PC-9 (cell line): Measurements from ENCODE around the gene CAND1. TPM values are rescaled to one million over a fixed set of nuclear protein-coding genes. Genes with fewer than 3 reads are reported as not detected.

Source experiments
- BruUV-seq: library from RNA; stranded (reverse); fragments of 400-500 nt; replicated peaks from 2 replicates; lab custom pipeline; 2021; lab: Mats Ljungman, UMichigan
- CTCF ChIA-PET: fragments of 300-600 bp; sonication (Branson Sonifier 250); formaldehyde crosslinking; loops from one replicate; lab custom pipeline; 2022; ENCODE audit warnings: antibody characterized with exemption; lab: Charles Lee
- POLR2A ChIA-PET: fragments of 300-600 bp; sonication (Branson Sonifier 250); formaldehyde crosslinking; loops from one replicate; lab custom pipeline; 2022; ENCODE audit warnings: antibody characterized with exemption; ENCODE audit not compliant: unreplicated experiment; lab: Charles Lee
- DNase-seq, 2 experiments: peaks; one replicate each; pipeline versions ENCODE4 v3.0.0 to v3.0.0-alpha.2; 2015 to 2022; ENCODE audit warnings: mixed read lengths in 1 of 2
- H2AFZ ChIP-seq: fragments of 200-600 bp; sonication (generic); 2 replicates; pipeline ENCODE4 v1.8.1; 2017; ENCODE audit warnings: antibody characterized with exemption
- H3F3A ChIP-seq: fragments of 200-600 bp; sonication (generic); 2 replicates; pipeline ENCODE4 v1.8.1; 2017; ENCODE audit warnings: antibody characterized with exemption, mild to moderate bottlenecking, low read depth; ENCODE audit not compliant: insufficient read depth
- H3K27ac ChIP-seq: fragments of 200-600 bp; sonication (generic); 2 replicates; pipeline ENCODE4 v1.6.1; 2016; ENCODE audit warnings: mixed run types
- H3K27me3 ChIP-seq: fragments of 200-600 bp; sonication (generic); 2 replicates; pipeline ENCODE4 v1.6.1; 2016; ENCODE audit warnings: low read depth, mixed run types; ENCODE audit not compliant: insufficient read depth
- H3K36me3 ChIP-seq: fragments of 200-600 bp; sonication (generic); 2 replicates; pipeline ENCODE4 v1.6.1; 2016; ENCODE audit warnings: low read depth, mixed run types
- H3K4me1 ChIP-seq: fragments of 200-600 bp; sonication (generic); replicated peaks from 2 replicates; pipeline ENCODE4 v1.6.1; 2016; ENCODE audit warnings: mixed run types; ENCODE audit not compliant: insufficient read depth
- H3K4me2 ChIP-seq: fragments of 200-600 bp; sonication (generic); 2 replicates; pipeline ENCODE4 v1.6.1; 2017; ENCODE audit warnings: mixed run types
- H3K4me3 ChIP-seq: fragments of 200-600 bp; sonication (generic); 2 replicates; pipeline ENCODE4 v1.6.1; 2016; ENCODE audit warnings: mixed run types
- H3K79me2 ChIP-seq: fragments of 200-600 bp; sonication (generic); 2 replicates; pipeline ENCODE4 v1.6.1; 2017; ENCODE audit warnings: low read depth, mixed run types
- H3K9me2 ChIP-seq: fragments of 200-600 bp; sonication (generic); 2 replicates; pipeline ENCODE4 v1.8.1; 2017; ENCODE audit warnings: mild to moderate bottlenecking; ENCODE audit not compliant: insufficient read depth
- H3K9me3 ChIP-seq: fragments of 200-600 bp; sonication (generic); 2 replicates; pipeline ENCODE4 v1.8.1; 2016; ENCODE audit warnings: low read depth; ENCODE audit not compliant: insufficient read depth
- H4K20me1 ChIP-seq: fragments of 200-600 bp; sonication (generic); 2 replicates; pipeline ENCODE4 v1.8.1; 2017; ENCODE audit not compliant: insufficient read depth
- CTCF ChIP-seq: fragments of 200-600 bp; sonication (generic); conservative IDR thresholded peaks from 2 replicates; pipeline ENCODE4 v1.6.1; 2017; ENCODE audit warnings: mixed run types, antibody characterized with exemption, mild to moderate bottlenecking, moderate library complexity
- EZH2 ChIP-seq: fragments of 200-600 bp; sonication (generic); IDR thresholded peaks from 2 replicates; pipeline ENCODE4 v1.8.0; 2017; ENCODE audit warnings: antibody characterized with exemption, low read depth
- intact Hi-C: fragments of 100-400 bp; cut with micrococcal nuclease; formaldehyde crosslinking; loops from one replicate; pipeline ENCODE4 v1.10.0; 2022; ENCODE audit not compliant: unreplicated experiment
- total RNA-seq: library from RNA; stranded (reverse); gene quantifications from 2 replicates; pipeline ENCODE4 v1.2.3, GENCODE V29; 2021

The CAND1 gene
- total RNA-seq, 1 experiment from 2014 or later = 169 TPM

DNA sequence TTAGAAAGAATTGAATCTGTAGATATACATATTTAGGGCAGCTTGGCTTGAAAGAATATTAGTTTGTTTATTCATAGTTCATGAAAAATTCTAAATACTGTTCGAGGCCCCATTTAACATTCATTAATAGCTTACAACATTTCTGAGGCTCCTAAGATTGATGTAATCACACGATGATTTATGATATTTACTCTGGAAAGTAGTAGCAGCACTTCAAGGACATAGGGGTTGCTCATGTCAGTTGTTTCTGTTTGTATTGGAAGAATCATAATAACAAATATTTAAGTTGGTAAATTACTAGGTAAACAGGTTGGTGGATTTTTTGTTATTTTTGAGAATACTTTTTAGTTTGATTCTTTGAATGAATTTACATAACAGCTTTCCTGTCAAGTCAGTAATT is 30.4 kb downstream of the CAND1 start:
- H3K36me3 ChIP-seq = peaks cover 48% of the 10 kb centered on the region
- POLR2A ChIA-PET = no interaction called here
- H3K4me1 ChIP-seq = no peaks in the 10 kb centered on the region
- no peaks in the 10 kb centered on the region for H3K9me2 ChIP-seq
- no peaks in the 10 kb centered on the region for H3K27me3 ChIP-seq
- CTCF ChIA-PET = no interaction called here
- no peaks in the 10 kb centered on the region for H3K9me3 ChIP-seq
- no peak overlapping the region for H3K4me3 ChIP-seq
- H3K4me2 ChIP-seq = no peak overlapping the region
- TF ChIP-seq EZH2 = no peak
- no peak for TF ChIP-seq CTCF
- no peak for DNase-seq
- peaks cover 25% of the 10 kb centered on the region for H4K20me1 ChIP-seq
- peaks cover 9% of the 10 kb centered on the region; the same call in 1 of the 2 replicates for H3F3A ChIP-seq
- no peak overlapping the region for H2AFZ ChIP-seq
- no peak overlapping the region for H3K27ac ChIP-seq
- H3K79me2 ChIP-seq = peaks cover 19% of the 10 kb centered on the region
- no TSS peak for BruUV-seq
- intact Hi-C loops = loop anchor here (2.0 kb wide), 1 partner anchor 13 kb away; no protein-coding TSS in a partner anchor

DNA sequence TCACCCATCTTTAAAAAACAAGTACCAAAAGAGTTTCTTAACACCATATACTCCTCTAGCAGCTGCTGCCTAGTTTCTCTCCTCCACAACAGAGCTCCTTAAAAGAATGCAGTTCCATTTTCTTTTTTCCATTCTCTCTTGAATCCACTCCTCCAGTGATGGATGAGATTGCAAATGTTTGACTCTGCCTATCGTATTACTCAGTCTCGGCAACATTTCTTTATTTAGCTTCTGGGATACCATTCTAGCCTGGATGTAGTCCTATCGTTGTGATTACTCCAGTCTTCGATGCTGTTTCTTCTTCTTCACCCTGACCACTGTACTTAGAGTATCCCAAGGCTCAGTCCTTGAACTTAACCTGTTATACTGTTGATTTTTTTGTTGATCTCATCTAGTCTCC is 30.8 kb downstream of the CAND1 start:
- Histone ChIP-seq H3K9me3 (no peaks in the 10 kb centered on the region), H3F3A (peaks cover 9% of the 10 kb centered on the region; the same call in 1 of the 2 replicates), H3K79me2 (peaks cover 18% of the 10 kb centered on the region), H3K4me1 (no peaks in the 10 kb centered on the region), H2AFZ (no peak overlapping the region), H3K4me3 (no peak overlapping the region), H3K4me2 (no peak overlapping the region), H3K36me3 (peaks cover 48% of the 10 kb centered on the region), H3K27ac (no peak overlapping the region), H3K27me3 (no peaks in the 10 kb centered on the region), H4K20me1 (peaks cover 25% of the 10 kb centered on the region), H3K9me2 (no peaks in the 10 kb centered on the region)
- no TSS peak for BruUV-seq
- ChIA-PET CTCF (no interaction called here), POLR2A (no interaction called here)
- no peak for DNase-seq
- no peak for TF ChIP-seq CTCF
- intact Hi-C loops = loop anchor here (2.0 kb wide), 1 partner anchor 13 kb away; no protein-coding TSS in a partner anchor

DNA sequence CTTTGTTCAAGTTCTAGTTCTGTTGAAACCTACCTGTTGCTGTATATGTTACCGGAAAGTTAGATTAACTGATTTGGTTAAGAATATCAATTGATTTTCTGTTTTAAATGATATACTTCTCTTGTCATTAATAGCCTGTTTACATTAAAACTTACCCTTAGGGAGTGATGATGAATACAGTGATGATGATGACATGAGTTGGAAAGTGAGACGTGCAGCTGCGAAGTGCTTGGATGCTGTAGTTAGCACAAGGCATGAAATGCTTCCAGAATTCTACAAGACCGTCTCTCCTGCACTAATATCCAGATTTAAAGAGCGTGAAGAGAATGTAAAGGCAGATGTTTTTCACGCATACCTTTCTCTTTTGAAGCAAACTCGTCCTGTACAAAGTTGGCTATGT is 33.0 kb downstream of the CAND1 start:
- Histone ChIP-seq H3K4me1 (no peaks in the 10 kb centered on the region), H4K20me1 (peaks cover 15% of the 10 kb centered on the region), H3F3A (peaks cover 9% of the 10 kb centered on the region; the same call in 1 of the 2 replicates), H3K4me3 (no peak overlapping the region), H3K79me2 (peaks cover 14% of the 10 kb centered on the region), H2AFZ (no peak overlapping the region), H3K9me2 (no peaks in the 10 kb centered on the region), H3K9me3 (no peaks in the 10 kb centered on the region), H3K27ac (no peak overlapping the region), H3K4me2 (no peak overlapping the region), H3K36me3 (peaks cover 67% of the 10 kb centered on the region), H3K27me3 (no peaks in the 10 kb centered on the region)
- intact Hi-C loops = no loop called here
- ChIA-PET POLR2A (interaction anchor here (0.6 kb wide), 2 partner anchors 34 to 550 kb away, joined by 3 to 8 read pairs; no protein-coding TSS in a partner anchor), CTCF (no interaction called here)
- TF ChIP-seq EZH2 = no peak
- no peak for TF ChIP-seq CTCF
- BruUV-seq = no TSS peak
- DNase-seq = no peak
